ENCODE data around the gene PRTFDC1.

DNA sequence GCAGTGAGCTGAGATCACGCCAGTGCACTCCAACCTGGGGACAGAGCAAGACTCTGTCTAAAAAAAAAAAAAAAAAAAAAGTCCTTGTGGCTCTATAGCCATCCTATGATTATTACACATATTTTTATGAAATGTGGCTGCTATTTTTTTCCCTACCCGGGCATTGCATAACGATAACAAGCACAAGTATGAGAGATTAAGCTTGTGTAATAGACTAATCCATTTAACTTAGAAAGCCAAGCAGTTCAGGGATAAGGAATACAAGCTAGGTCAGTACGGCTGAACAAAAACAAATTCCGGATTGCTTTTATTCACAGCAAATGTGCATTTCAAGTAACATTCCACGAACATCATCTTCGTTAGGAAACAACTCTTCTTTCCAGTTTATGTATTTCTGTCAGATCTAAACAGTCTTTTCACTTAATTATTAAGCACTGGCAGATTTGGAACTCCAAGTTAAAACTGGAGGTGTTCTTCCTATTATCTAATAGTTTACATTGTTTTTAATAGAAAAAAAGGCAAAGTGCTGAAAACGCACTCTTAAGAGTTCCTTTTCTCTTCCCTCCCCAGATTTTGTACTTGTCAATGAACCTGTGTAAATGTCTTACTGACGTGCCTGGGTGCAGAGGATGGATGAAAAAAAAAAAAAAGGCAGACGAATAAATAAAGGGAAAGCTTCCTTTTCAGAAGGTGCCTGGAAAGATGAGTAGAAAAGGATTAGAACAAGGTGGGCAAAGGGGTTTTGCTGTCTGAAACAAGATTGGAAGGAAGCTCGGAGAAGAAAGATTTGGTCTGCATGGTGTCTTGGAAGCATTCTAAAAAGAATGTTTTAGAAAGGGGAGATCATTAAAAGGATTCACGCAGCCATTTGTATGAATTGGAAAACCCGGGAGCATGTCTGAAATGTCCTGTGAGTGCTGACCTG lies 81.1 kb downstream of the PRTFDC1 start:
- TF ChIP-seq, protein P1, sequence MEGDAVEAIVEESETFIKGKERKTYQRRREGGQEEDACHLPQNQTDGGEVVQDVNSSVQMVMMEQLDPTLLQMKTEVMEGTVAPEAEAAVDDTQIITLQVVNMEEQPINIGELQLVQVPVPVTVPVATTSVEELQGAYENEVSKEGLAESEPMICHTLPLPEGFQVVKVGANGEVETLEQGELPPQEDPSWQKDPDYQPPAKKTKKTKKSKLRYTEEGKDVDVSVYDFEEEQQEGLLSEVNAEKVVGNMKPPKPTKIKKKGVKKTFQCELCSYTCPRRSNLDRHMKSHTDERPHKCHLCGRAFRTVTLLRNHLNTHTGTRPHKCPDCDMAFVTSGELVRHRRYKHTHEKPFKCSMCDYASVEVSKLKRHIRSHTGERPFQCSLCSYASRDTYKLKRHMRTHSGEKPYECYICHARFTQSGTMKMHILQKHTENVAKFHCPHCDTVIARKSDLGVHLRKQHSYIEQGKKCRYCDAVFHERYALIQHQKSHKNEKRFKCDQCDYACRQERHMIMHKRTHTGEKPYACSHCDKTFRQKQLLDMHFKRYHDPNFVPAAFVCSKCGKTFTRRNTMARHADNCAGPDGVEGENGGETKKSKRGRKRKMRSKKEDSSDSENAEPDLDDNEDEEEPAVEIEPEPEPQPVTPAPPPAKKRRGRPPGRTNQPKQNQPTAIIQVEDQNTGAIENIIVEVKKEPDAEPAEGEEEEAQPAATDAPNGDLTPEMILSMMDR (IDR thresholded peaks at IDR 0.05; ENCODE audit: low read depth, low read length): no peak
- no peak for TF ChIP-seq POLR2A (IDR thresholded peaks at IDR 0.05; ENCODE audit: extremely low read depth, insufficient read length)

Measured in NB4 (cell line).